Mammary epithelial cell (primary cell): ENCODE results near the gene ST6GALNAC3.

Experiments
- EZH2 ChIP-seq: IDR thresholded peaks from 2 replicates; pipeline ENCODE4 v1.6.1; 2012; ENCODE audit warnings: low read length, inconsistent platforms, borderline replicate concordance
- TF ChIP-seq, protein P1 (sequence below), 2 donors: IDR thresholded peaks in 1 of 2; conservative IDR thresholded peaks in 1 of 2; 2 replicates each; pipeline ENCODE4 v1.5.1; 2011 to 2012; ENCODE audit warnings: inconsistent platforms in 2 of 2, low read length in 2 of 2, mild to moderate bottlenecking in 2 of 2, control low read depth in 1 of 2, low read depth in 1 of 2; ENCODE audit not compliant: insufficient read depth in 1 of 2; ENCODE audit errors: extremely low read depth in 1 of 2

DNA sequence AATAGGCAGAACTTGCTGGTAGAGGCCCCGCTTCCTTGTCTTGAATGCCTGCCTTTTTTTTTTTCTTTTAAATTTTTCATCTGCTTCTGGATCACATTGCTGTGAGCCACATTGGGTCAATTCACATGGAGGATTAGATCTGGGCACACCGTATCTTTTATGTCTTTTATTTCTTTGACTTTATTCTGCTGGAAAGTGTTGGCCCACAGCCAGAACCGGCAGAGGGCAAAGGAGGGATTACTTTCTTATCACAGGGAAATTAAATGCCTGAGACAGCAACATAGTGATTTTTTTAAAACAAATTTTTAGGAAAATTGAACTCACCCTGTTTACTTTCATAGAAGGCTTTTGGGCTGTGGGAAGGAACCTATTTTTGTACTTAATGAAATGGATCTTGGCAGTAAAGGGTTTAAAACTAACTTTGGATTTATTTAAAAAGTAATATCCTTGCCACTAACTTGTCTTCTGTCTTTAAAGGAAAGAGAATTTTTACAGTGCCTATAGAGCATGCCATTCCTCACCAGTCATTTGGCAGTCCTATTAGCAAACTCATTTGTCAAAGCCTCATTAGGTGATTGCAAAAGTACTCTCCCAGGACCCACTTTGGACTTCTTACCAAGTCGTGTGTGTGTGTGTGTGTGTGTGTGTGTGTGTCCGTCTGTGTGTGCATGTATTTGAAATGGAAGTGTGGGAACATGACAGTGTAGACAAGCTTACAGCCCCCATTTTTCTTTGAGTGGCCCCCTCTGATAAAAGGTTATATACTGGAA, 68.4 kb downstream of the ST6GALNAC3 start:
- TF ChIP-seq, protein P1, sequence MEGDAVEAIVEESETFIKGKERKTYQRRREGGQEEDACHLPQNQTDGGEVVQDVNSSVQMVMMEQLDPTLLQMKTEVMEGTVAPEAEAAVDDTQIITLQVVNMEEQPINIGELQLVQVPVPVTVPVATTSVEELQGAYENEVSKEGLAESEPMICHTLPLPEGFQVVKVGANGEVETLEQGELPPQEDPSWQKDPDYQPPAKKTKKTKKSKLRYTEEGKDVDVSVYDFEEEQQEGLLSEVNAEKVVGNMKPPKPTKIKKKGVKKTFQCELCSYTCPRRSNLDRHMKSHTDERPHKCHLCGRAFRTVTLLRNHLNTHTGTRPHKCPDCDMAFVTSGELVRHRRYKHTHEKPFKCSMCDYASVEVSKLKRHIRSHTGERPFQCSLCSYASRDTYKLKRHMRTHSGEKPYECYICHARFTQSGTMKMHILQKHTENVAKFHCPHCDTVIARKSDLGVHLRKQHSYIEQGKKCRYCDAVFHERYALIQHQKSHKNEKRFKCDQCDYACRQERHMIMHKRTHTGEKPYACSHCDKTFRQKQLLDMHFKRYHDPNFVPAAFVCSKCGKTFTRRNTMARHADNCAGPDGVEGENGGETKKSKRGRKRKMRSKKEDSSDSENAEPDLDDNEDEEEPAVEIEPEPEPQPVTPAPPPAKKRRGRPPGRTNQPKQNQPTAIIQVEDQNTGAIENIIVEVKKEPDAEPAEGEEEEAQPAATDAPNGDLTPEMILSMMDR (conservative IDR thresholded peaks at IDR 0.05 in 1 of 2, IDR thresholded peaks at IDR 0.05 in 1 of 2; ENCODE audit: extremely low read depth in 1 of 2, insufficient read depth in 1 of 2, low read depth in 1 of 2, low read length in 2 of 2), result no peak
- TF ChIP-seq EZH2, result no peak
